ENCODE measurements around the gene NBEA.
"Not testable (repeated sequence)": the region's sequence is repeated elsewhere in the genome, so short reads cannot be mapped to it uniquely, and the experiment has no call there.

NBEA gene

DNA sequence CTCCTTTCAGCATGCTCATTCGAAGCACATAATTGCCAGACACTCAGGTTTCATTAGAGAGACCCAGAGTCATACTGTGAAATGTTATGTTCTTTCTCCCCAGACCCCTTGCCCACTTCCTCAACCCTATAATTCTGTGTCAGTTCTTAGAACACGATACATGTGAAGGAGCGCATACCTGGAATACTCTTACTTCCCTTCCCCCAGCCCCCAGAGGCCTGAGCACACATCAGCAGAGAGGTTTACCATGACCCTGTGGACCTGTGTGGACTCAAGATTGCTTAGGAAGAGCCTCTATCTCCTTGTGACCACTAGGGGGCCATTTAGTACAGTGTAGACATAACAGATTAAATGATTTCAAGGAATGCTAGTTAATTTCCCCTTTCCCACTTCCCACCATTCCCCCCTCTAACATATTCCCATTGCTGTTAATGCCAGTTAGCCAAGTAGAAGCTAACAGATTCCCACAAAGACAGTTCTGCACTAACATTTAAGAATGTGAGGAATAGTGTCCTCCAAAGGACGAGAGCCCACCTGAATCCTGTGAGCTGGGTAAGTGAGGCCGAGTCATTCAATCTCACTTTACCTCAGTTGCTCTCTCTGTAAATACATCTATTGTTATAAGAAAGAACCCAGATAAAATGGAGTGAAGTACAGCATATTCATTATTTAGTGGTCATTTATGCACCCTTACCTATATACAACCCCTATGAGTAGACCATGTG is 688.6 kb downstream of the NBEA start:
- no peak for DNase-seq (ENCODE audit: low read depth in 4 of 4, low spot score in 1 of 4)

- DNase-seq (ENCODE audit: low read depth in 4 of 4, low spot score in 1 of 4): no peak
Measured at GRCh38 chr13:35631666-35632065, 689.6 kb downstream of the NBEA start.

DNA sequence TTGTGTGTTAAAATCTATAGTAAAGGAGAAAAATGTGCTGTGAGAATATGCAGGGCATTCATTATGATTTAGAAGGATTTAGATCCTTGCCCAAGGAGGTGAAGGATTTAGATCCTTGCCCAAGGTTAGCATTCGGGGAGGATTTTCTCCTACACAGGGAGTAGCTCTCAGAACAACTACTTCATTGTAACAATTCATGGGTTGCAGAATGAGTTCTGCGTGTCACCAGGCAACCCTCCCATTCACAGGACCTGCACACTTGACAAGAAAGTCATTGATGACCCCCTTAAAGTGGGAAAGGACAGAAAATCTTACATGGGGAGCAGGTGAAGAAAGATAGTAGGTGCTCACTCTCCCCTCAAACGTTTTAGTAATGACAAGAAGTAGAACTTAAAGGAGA is 701.6 kb downstream of the NBEA start:
- DNase-seq (ENCODE audit: low read depth in 4 of 4, low spot score in 1 of 4): no peak

GRCh38 chr13:35646056-35646774 is 704.1 kb downstream of the NBEA start:
- no peak for DNase-seq (ENCODE audit: low read depth in 4 of 4, low spot score in 1 of 4)

DNA sequence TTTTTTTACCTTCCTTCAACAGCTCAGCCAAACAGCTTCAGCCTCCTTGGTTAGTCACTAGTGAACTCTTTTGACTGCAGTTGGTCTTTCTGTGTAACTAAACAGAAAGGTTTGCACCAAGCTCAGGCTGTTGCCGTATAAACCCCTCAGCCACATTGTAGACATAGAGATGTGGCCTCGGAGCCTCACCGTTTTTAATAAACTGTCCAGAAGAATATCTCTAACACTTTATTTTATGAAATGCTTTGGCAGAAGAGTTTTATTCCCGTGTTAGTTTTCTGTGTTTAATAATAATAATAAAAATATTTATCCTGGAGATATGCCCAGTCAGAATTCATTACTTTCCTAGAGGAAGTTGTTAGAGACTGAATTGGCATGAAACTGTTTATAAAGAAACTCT is 706.1 kb downstream of the NBEA start:
- DNase-seq (ENCODE audit: low read depth in 4 of 4, low spot score in 1 of 4): no peak

DNA sequence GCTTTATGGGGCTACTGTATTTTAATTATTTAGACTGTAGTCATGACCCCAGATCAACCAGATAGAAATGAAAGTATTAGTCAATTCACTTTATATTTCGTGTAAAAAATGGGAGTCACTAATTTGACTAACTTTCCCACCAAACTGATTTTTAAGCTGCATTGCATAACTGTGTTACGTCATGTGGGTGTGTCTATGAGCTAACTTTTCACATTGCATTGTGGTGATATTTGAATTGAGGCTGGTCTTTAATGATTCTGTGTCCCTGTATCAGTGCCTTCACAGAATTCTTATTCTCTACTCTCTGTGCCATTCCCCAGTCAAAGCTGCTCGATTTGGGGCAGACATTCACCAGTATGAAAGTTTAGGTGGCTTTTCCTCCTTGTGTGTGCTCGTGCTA is 707.1 kb downstream of the NBEA start:
- DNase-seq (ENCODE audit: low read depth in 4 of 4, low spot score in 1 of 4): no peak

DNA sequence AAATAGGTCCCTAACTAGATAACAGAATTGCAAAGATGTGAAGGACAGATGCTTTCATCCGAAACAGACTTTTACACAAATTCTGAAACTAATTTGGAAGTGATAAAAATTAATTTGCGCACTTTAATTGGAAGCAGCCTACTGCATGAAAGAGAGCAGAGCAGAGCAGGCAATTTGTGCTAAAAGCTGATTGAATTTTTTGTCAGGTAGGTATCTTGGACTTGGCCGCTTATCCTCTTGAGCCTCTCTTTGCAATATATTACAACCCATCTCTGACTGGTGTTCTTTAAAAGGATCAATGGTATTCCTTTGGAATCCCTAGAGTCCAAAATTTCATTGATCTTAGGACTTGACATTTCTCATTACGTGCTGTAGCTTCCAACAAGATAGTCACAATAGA is 717.7 kb downstream of the NBEA start:
- no peak for DNase-seq (ENCODE audit: low read depth in 4 of 4, low spot score in 1 of 4)

- no peak for DNase-seq (ENCODE audit: low read depth in 4 of 4, low spot score in 1 of 4)
Measured at GRCh38 chr13:35664747-35665146, 722.7 kb downstream of the NBEA start.

GRCh38 chr13:35669321-35669720 is 727.3 kb downstream of the NBEA start:
- no peak for DNase-seq (ENCODE audit: low read depth in 4 of 4, low spot score in 1 of 4)

DNA sequence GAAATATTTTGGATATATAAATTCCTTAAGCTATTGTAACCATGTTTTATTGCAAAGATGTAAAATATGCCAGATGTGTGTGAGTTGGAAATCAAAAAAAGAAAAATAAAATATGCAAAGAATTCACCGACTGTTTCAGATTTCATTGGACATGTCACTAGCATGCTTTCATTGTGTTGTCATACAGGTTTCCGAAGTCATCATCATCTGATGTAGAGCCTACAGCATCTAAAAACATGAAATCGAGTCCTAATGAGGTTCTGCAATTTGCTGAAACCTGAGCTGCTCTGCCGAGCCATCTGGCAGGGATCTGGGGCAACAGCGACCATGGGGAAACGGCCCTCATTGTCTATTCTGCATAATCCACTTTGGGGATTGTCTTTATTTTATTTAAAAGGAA is 730.5 kb downstream of the NBEA start:
- DNase-seq (ENCODE audit: low read depth in 4 of 4, low spot score in 1 of 4): no peak

- DNase-seq (ENCODE audit: low read depth in 4 of 4, low spot score in 1 of 4): no peak
Measured at GRCh38 chr13:35675651-35676050, 733.6 kb downstream of the NBEA start.

GRCh38 chr13:35677863-35678262 is 735.8 kb downstream of the NBEA start:
- DNase-seq (ENCODE audit: low read depth in 4 of 4, low spot score in 1 of 4): not testable (repeated sequence)

DNA sequence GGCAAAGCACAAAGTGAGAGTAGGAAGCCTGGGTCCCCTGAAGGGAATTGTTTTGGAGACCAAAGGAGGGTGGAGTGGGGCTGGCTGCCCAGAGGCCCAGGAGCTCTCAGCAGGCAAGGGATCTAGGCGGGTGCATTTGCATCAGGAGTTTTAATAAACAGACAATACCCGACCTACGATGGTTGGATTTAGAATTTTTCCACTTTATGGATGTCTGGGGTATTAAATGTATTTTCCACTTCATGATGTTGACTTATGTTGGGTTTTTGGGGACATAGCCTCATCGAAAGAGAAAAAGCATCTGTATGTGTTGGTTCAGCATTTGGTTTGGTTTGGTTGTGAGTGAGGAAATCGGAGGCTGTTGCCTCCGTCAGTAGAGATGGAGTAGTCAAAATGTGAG is 739.6 kb downstream of the NBEA start:
- no peak for DNase-seq (ENCODE audit: low read depth in 4 of 4, low spot score in 1 of 4)

GRCh38 chr13:35684432-35684831 is 742.4 kb downstream of the NBEA start:
- DNase-seq (ENCODE audit: low read depth in 4 of 4, low spot score in 1 of 4): no peak

- no peak for DNase-seq (ENCODE audit: low read depth in 4 of 4, low spot score in 1 of 4)
Measured at GRCh38 chr13:35687336-35687735, 745.3 kb downstream of the NBEA start.

DNA sequence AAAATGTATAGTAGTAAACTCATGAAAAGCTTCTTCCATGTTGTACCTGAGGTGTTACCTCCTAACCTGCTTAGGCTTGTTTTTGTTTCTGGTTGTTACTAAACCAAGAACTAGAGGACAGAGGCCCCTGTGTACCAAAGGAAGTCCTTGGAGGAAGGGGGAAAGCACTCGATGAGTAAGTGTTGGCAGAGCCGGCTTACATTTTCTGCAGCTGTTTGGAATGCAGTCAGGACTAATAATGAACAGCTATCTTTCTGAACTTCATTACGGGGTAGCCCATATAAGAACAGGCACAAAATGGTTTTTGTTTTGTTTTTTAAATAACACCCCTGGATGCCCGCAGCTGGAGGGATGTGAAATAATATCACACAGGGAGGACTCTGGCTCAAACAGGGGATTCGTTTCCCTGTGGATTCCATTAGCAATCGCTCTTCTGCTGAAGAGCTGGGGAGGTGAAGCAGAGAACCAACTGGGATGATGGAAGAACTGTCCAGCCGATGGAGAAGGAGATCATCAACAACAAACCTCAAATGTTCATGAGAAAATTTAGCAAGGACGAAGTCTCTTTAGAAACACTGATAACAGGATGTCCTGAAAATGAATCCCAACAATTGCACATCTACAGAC is 748.6 kb downstream of the NBEA start:
- no peak for DNase-seq (ENCODE audit: low read depth in 4 of 4, low spot score in 1 of 4)

DNA sequence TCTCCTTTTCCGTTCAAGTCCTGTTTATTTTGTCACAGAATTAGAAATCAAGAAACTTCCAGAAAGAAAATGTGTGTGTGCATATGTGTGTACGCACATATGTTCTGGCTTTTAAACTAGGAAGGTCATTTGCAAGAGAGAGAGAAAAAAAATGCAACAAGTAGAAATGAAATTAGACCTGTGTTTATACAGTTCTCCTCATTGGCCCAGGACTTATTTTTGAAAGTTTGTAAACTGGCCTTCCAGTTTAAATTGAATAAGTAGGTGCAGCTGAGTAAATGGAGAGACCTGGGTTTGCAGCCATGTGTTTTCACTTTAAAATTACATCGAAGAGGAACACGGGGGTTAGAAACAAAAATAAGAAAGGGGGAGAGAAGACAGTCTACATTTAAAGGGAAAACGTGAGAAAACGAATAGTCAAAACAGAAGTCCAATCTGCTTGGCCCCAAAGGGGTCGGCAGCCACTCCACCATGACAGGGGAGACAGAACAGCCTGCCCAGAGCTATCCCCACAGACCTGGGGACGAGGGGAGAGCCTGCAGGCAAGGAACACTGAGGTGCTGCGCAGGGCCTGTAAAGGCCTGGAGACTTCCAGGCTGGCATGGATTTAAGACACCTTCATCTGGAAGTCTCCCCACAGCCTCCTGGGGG is 751.2 kb downstream of the NBEA start:
- DNase-seq (ENCODE audit: low read depth in 4 of 4, low spot score in 1 of 4): no peak

GRCh38 chr13:35694031-35694430 is 752.0 kb downstream of the NBEA start:
- DNase-seq (ENCODE audit: low read depth in 4 of 4, low spot score in 1 of 4): no peak

- DNase-seq (ENCODE audit: low read depth in 4 of 4, low spot score in 1 of 4): no peak
Measured at GRCh38 chr13:35694549-35695447, 752.7 kb downstream of the NBEA start.

- DNase-seq (ENCODE audit: low read depth in 4 of 4, low spot score in 1 of 4): no peak
Measured at GRCh38 chr13:35695448-35695770, 753.3 kb downstream of the NBEA start.

DNA sequence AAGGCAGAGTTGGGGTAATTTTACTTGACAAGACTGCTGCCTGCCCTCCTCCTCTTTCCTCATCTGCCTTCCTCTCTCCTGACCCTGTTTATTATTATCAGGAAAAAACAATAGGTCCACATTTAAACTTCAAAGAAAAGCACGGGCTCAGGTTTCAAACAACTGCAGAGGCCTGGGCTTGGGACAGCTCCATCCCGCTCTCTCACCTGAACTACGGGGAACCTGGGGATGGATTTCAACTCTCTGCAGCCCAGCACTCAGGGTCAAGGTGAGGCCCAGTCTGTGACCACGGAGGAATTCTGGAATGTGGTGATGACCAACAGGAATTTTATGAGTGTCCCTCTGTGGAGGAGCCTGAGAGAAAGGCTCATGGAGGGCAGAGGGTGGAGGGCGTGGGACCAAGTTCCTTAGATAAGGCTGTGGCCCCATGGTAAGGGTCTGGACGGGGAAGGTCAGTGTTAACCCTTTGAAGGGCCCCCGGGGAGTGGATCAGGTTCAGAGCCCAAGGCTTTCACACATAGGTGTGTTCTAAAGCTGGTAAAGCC is 755.2 kb downstream of the NBEA start:
- DNase-seq (ENCODE audit: low read depth in 4 of 4, low spot score in 1 of 4): no peak

Measured in stimulated activated CD4-positive, alpha-beta T cell treated with anti-CD3 and anti-CD28 coated beads, Interleukin-1b, Interleukin-23, amount 100 ng/mL, for 24 hours (primary cell).